Transverse colon (tissue), 3 donors: ENCODE data around the gene TMEM250.

Experiments used
- CTCF ChIP-seq, 5 experiments: fragments of 200-600 bp in 3 of 5; fragments of 450-650 bp in 2 of 5; sonication (generic) in 3 of 5; IDR thresholded peaks; 1 replicate in 2 of 5; 2 replicates in 3 of 5; pipeline ENCODE4 v1.5.1; 2016 to 2017; ENCODE audit warnings: antibody characterized with exemption in 5 of 5, inconsistent platforms in 3 of 5, mild to moderate bottlenecking in 2 of 5, moderate library complexity in 1 of 5
- POLR2A ChIP-seq: fragments of 450-650 bp; IDR thresholded peaks from one replicate; pipeline ENCODE4 v1.6.1; 2016; ENCODE audit warnings: antibody characterized with exemption, mild to moderate bottlenecking, moderate library complexity

- TF ChIP-seq POLR2A (no peak), CTCF (IDR thresholded peaks at IDR 0.05) (no peak)
Observed at GRCh38 chr9:136154943-136155342, 36.3 kb upstream of the TMEM250 start.
